DMS 273 (cell line): ENCODE data around the gene SPDYE4.
A peak's percentile ranks its signal among the peaks of the same experiment; 100 is the strongest.

ENCODE experiments used
- DNase-seq: peaks from one replicate; lab custom pipeline; 2025; ENCODE audit not compliant: unreplicated experiment; lab: John Stamatoyannopoulos, UW

The SPDYE4 gene

DNA sequence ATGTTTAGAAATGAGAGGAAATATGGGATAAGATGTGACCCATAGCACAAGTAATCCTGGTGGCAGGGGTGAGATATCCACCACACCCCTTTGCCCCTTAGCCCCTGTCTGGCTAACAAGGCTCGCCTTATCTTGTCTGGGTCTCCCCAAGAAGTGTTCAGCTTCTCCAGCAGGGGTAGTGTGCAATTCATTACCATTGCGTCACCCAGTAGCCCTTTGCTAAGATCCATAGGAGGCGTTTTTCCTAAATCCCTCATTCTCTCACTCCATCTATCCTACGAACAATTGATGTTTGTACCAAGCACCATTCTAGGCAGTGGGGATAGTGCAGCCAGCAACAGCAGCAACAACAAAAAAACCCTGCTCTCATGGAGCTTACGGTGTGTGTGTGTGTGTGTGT, 44.5 kb downstream of the SPDYE4 start:
- DNase-seq: no peak

DNA sequence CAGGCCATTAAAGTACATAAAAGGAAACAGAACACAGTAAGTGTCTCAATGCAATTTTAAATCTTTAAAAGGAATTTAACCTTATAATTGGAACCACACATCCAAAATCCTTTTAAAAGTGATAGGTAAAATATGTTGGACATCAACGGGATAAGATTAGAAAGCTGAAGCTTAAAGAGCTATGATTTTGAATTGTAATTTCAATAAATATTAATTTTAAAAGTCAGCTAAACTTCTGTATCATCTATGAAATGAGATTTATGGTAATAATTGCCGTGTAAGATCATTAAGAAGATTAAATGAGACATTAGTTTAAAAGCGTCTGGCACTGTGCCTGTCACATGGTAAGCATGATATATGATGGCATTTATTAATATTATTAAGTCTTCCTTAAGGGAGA, 45.0 kb downstream of the SPDYE4 start:
- DNase-seq: no peak

DNA sequence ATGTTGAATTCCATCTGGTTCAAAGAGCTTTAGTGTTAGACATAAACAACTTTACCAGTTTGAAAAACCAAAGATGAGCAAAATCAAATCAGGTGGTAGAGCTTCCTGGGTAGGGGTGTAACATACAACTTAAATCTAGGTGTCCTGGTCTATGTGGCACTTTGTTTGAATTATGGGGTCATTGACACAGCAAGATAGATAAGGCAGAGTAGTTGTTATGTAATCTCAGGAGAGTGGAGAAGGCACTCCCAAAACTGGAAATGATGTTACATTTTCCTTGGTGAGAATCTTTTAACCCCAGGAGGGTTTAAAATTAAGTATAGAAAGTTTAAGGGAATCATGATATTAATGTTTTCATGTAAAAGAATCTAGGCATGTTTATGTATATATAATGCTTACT, 45.6 kb downstream of the SPDYE4 start:
- no peak for DNase-seq

DNA sequence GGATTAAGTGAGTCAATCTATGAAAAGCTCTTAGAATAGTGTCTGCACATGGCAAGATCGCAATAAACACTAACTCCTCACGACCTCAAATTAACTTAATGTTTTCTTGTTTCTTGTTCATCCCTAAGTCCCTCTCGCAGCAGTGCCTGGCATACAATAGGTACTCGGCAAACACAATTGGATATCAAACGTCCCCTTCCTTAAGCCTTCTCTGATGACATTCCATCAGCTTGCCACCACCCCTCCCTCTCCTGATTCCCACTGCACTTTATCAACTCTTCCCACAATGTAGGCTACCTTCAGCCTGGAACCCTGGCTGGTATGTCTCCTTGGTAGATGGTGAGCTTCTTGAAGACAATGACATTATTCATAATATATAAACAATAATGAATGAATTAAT, 47.1 kb downstream of the SPDYE4 start:
- DNase-seq: no peak

DNA sequence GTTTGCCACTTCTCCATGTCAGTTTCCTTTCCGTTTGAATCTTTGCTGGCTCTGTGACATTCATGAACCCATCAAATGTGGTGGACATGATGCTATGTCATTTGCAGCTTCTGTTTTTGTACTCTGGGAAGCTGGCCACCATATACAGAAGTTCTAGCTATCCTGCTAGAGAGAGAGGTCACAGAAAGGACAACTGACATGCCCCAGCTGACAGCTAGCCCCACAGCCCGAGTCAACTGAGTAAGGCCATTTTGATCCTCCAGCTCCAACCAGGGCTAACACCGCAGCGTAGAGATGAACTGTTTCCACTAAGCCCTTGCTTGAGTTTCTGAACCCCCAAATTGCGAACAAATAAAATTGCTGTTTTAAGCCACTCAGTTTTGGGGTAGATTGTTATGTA, 47.5 kb downstream of the SPDYE4 start:
- no peak for DNase-seq

DNA sequence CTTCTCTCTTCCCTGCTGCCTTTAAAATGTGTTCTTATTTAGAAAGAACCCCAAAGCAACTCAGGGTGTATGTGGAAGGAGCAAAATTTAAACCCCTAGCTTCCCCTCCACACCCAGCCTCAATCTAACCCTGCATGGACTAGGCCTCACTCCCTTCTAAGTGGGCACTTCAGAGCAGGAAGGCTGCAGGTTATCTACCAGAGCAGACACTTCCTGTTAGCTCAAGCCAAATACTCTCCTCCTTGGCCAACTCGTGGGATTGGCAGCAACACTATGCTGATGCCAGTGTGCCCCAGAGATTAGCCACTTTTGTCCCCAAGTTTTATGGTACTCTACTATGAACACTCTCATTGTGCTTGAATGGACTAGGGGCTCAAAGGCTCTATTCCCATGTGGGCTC, 49.3 kb downstream of the SPDYE4 start:
- DNase-seq: peak; percentile 29

DNA sequence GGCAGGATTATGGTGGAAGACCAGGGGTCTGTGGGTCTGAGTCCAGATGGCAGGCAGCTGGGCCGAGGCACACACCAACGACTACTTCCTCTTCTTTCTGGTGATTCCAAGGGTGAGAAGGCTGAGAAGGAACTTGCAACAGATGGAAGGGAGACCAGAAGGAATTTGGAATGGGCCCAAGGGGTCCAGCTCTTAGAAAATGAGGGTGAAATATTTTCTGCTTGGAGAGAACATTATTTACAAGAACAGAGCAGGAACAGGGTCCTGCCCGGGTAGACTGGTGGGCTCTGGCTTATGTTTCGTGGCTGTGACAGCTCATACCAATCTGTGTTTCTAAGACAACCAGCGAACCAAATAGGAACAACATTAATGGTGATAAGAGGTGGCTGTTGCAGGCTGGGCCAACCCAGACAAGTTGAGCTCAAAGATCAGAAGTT, 50.3 kb downstream of the SPDYE4 start:
- peak; percentile 73 for DNase-seq

DNA sequence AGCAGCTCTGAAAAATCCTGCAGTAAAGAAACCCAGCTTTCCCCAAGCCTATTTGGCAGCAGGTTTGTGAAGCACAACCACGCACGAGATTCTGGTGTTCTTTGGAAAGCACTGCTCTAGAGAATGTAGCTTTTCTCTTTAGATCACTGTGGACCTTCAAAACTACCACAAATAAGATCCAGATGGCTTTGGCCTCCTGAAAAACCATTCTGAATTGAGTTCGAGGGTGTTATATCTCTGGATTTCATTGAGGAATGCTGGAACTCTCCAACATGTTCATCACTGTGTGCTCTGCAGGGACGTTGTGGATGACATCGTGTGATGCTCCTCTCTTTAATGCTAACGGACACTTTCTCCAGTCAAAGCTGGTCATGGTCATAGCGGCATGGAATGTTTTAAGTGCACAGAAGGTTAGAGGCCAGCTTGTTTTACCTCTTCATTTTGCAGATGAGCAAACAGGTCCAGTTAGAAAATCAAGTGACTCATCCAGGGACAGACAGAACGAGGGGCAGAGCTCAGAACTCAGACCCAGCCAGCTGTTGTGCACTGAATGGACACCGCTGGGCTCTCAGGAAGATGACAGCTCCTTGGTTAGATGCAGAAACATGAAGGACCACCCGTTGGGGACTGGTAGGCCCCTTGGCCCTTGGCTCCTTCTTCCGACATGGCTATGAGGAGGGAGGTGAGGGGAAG, 50.9 kb downstream of the SPDYE4 start:
- peak; percentile 36 for DNase-seq

DNA sequence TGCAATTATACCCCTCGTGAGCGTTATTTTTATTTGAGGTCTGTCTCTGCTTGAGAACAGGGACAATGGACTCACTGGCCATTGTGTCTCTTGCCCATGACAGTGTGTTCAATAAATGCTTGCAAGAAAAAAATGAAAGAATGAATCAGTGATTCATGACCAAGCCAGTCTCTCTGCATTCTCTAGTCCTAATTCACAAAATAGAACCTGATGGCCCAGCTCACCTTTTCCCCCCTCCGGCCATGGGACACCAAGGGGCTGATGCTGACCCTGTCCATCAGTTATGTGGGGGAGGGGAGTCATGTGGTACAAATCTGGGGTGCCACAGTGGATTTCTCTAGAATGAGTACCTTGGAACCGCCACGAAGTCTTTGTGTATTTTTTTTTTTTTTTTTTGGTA, 51.9 kb downstream of the SPDYE4 start:
- DNase-seq: no peak

- DNase-seq: no peak
These were observed 52.9 kb downstream of the SPDYE4 start for GRCh38 chr17:8705427-8705826.

- no peak for DNase-seq
These were observed 55.3 kb downstream of the SPDYE4 start for GRCh38 chr17:8703001-8703400.

DNA sequence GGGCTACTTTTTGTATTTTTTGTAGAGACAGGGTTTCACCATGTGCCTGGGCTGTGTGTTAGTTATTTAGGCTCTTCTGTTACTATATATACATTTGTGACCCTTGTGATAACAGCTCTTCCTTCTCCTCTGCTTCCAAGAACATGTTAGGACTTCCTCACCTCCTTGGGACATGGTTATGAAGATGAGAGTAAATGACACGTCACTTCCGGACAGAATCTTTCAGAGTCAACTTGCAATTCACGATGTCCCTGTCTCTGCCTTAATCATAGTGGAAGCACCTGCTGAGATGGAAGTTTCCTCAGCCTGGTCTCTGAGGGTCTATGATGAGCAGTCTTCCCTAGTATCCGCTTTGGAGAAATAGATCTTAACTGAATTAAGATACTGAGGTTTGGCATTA, 56.6 kb downstream of the SPDYE4 start:
- no peak for DNase-seq

- DNase-seq: no peak
These were observed 57.1 kb downstream of the SPDYE4 start for GRCh38 chr17:8701221-8701620.
